NCI-H146 (cell line): ENCODE data around the gene ZNF536.
"Not testable (repeated sequence)": the region's sequence is repeated elsewhere in the genome, so short reads cannot be mapped to it uniquely, and the experiment has no call there.

Experiments
- DNase-seq: peaks from one replicate; lab custom pipeline; 2025; lab: John Stamatoyannopoulos, UW

The ZNF536 gene

DNA sequence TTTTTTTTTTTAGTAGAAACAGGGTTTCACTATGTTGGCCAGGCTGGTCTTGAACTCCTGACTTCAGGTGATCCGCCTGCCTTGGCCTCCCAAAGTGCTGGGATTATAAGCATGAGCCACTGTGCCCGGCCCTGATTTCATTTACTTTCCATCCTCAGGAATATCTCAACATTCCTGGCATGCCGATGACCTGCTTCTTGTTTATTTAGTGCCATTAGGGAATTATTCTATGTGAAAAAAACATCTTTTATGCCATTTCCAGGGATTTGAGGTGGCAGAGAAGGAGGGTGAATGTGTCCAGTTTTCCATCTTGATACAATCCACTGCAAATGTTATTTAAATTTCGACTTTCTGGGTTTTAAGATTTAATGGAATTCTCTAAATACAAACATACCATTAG is 45.0 kb downstream of the ZNF536 start:
- not testable (repeated sequence) for DNase-seq

DNA sequence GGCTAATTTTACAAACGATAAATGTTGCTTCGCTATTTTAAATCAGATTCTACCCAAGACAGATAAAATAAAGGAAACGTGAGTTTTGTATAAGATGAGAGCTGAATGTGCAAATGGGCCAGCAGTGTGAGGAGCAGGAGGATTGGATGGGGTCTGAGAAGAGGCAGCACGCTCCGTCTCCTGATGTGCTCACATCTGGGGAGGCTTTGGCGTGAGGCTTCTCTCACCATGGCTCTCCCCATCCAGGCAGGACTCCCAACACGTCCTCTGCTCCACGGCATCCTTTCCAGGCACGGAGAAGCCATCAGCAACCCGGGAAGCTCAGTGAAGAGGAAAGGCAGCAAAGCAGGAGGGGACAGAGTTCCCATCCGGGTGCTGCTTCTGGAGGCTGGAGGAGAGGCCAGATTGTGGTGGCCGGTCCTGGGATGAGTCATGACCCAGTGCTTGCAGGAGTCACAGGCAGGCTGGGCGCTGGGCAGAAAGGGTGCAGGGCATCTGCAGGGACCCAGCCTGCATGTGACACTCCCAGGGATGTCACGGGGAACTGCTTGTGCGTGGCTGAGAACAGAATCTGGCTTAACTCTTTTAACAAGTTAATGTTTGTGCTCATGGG is 47.5 kb downstream of the ZNF536 start:
- no peak for DNase-seq

DNA sequence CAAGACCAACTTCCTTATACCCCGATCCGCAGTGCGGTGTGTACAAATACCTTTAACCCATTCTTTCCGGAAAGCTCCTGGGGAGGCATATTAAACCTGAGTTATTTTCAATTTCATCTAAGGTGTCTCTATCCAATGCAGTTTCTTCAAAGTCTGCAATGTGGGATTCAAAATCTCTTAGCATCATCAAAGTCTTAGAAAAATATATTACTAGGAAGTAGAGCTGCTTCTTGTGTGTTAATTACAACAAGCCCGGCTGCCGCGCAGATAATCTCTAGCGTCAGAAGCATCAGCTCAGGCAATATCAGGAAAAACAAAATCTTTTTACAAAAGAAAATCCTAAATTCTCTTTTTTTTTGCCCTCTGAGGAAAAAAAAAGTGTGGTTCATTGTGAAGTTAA is 48.1 kb downstream of the ZNF536 start:
- no peak for DNase-seq

DNA sequence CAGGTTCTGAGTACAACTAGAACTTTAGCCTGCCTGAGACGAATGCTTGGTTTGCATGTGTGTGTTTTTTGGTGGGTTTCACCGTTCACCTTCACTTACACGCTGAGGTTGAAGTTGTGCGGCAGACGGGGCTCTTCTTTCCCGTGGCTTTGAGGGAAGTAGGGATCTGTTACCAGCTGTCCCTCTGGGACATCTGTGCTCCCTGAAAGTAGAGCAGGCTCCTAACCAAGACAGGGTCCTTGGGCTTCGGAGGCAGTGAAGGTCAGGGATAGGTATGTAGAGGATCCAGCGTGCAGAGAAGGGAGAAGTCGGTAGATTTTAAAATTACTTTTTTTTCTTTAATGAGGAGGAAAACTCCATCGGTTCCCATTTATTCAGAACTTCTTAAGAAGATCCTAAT is 48.7 kb downstream of the ZNF536 start:
- DNase-seq, result no peak

DNA sequence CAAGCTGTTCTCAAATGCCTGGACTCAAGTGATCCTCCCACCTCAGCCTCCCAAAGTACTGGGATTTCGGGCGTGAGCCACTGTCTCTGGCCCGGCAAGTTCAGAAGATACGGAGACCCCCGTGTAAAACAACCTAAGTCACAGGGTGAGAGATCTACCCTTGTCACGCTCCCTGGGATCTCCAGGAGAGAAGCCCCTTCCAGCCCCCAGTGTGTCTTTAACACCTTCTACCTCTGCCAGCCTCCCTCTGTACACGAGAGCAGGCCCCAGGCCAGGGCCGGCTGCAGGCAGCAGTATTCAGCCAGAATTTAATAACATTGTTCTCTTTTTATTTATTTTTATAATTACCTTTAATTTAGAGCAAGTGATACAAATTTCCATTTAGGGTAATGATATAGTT is 49.4 kb downstream of the ZNF536 start:
- DNase-seq, result no peak

DNA sequence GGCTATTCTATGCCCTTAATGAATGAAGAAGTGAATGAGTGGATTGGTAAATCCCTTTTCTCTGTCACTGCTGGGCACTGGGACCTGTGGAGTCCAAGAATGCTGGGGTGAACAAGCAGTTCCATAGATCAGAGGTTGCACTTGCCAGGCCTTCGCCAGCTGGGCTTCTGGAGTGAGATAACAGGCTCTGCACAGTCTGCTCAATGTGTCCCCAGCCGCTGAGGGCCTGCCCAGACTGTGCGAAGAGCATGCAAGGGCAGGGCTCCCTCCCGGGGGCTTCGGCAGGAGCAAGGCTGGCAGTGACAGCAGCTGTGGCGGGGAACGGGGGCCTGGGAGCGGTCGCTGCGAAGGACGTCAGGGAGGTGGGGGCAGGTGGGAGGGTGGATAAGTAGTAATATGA is 51.3 kb downstream of the ZNF536 start:
- DNase-seq, result no peak

DNA sequence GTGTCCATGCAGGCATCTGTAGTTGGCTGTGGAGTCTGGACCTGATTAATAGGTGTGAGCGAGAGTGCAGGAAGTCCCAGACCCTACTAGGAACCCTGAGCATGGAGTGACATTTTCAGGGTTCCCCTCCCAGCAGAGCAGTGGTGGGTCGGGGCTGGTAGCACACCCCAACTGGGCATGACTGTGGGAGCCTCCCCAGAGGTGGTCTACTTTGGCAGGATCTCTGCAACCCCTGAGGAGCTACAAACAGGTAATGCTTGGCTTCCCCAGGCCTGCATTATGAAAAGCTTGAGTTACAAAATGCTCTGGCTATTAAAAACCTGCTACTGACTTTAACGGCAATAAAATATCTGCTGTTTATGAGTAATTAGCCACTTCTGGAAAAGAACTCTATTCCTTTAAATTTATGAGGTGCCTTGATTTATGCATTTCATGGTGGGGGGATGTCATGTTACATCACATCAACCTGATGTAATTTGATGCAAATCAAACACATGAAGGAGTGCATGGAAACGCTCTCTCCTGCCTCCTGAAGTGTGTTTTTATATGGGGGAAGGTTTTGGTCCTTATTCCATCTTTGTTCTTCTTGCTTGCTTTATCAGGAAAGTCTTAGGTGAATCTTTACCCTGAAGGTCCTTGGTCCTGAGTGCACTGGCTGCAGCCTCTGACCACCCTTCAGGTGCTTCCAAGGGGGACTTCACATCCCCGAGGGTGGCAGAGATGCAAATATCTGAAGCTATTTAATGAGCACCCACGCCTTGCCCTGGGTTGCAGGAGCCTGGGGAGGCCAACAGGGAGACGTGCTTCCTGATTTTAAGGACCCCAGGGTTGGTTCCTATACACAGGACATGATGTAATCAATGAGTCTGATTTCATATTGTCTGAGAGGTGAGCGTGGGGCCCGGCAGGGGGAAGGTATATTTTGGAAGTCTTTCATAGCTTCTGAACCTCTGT is 54.0 kb downstream of the ZNF536 start:
- DNase-seq, result no peak

DNA sequence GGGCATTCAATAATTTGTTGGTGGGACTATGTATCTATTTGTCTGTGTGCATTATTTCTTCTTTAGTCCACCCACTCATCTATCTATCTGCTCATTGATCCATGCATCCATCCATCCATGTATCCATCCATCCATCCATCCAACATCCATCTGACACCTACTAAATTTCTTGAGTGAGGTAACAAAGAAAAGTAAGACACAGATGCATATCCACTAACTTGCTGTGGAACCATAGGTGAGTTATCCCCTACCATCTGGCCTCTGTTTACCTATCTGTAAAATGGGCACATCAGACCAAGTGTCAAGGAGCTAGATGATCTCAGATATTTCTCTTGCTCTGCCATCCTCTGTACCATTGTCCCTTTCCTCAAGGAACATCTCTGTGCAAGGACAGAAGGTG is 54.7 kb downstream of the ZNF536 start:
- no peak for DNase-seq

DNA sequence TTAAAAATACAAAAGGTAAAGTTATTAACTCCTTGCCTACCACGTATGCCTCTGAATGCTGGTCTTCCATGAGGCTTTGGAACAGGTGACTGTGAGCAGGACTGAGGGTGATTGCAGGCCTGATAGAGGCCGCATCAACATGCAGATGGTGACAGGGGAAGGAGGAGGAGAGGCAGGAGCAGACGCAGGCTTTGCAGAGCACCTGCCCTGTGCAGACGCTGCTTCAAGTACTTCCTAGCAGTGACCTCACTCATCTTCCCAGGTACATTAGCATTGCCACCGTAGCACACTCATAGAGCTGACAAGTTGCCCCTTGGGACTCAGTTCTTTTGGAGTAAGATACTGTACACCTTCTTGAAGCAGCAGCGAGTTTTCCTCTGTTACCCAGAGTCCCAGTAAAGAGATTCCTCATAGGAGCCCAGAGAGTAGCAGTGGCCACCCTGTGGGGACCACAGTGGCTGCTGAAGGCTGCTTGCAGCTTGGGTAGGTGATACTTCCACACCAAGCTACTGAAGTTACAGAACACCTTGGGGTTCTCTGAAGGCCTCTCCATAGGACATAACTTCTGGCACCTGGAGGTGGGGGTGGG is 56.0 kb downstream of the ZNF536 start:
- no peak for DNase-seq

DNA sequence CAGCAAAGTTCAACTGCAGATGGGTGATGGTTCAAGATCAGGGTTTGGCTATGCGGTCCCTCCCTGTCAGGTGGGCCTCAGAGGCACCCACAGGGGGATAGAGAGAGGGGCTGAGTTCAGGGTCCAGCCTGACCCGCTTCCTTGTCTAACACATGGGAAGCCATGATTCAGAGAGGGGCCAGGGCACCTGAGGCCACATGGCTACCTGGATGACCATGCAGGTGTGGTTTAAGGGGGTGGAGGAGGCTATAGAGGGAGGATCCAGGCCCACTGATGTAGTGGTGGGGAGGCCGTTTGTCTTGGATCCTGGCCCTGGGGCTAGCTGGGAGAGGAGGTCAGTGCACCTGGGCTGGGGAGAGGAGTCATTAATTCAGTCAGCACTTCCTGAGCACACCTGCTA is 56.7 kb downstream of the ZNF536 start:
- DNase-seq, result no peak

DNA sequence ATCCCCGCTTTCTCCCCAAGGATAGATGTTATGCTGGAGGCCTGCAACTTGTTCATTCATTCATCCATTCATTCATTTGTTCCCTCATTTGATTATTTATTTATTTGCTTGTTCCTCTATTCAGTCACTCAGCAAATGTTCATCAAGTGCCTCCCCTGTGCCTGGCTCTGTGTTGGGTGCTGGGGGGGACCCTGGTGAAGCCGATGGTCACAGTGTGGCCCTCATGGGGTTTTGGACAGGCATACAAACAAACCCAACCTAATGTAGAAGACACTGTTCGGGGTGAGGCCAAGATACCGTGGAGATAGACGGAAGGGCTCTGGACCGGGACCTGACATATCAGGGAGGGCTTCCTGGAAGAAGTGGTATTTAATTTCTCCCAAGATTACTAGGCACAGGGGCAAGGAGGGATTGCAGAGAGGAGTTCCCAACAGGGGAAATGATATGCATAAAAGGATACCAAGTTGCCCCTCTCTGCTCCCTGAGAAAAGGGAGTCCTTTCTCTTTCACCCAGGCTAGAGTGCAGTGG is 58.1 kb downstream of the ZNF536 start:
- DNase-seq, result no peak

DNA sequence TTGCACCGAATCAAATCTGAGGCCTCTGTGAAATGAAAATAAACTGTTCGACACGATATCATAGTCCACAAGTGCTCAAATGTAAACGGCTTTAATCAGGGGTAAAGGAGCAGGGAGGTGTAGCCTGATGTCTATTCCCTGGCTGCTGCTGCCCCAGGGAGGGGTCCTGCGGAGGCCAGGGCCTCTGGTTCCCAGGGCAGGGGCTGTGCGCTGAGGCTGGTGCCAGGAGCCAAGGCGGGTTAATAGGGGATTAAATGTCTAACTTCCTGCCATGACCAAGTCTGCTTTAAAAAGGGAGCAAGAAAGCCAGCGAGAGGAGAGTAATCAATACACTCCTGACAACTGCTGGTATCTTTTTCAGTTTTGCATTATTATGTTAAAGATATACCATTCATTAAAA is 59.4 kb downstream of the ZNF536 start:
- DNase-seq, result no peak

DNA sequence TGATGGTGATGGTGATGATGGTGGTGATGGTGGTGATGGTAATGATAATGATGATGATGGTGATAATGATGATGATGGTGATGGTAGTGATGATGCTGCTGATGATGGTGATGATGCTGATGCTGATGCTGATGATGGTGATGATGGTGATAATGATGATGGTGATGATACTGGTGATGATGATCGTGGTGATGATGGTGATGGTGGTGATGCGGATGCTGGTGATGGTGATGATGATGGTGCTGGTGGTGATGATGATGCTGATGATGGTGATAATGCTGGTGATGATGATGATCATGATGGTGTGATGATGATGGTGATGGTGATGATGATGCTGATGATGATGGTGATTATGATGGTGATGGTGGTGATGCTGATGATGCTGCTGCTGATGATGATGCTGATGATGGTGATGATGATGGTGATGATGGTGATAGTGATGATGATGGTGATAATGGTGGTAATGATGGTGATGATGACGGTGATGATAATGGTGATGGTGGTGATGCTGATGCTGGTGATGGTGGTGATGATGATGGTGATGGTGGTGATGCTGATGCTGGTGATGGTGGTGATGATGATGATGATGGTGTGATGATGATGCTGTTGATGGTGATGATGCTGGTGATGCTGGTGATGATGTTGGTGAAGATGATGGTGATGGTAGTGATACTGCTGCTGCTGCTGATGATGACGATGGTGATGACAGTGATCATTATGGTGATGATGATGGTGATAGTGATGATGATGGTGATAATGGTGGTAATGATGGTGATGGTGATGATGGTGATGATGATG is 62.8 kb downstream of the ZNF536 start:
- no peak for DNase-seq

DNA sequence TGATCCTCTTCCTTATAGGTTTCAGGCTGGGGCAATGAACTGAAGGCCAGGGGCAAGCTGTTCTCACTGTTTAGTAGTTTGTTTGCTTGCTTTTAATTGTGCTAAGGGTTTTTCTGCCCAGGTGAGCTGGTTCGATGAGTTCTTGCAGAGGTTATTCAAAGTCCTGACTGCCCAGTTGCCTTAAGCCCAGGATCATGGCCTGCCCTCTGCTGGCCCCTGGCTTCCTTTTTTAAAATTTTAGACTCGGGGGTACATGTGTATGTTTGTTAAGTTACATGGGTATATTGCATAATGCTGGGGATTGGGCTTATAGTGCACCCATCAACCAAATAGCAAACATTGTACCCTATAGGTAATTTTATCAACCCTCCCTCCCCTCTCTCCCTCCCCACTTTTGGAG is 65.7 kb downstream of the ZNF536 start:
- no peak for DNase-seq

DNA sequence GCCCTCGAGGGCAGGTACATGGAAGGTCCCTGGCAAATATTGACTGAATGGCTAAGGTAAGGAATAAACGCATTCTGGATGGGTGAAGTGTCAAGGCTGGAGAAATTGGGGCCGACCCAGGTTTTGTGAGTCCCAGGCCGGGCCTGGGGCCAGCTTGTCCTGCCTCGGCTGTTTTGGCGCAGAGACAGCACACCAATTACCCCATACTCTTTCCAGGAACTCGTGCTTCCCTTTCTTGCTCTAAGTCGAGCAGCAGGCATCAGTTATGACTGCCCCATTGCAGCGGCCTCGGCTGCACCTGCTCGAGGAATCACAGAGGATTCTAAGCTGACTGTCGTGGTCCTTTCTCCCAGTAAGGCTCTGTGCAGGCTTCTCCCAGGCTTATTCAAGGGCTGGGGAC is 67.1 kb downstream of the ZNF536 start:
- no peak for DNase-seq

DNA sequence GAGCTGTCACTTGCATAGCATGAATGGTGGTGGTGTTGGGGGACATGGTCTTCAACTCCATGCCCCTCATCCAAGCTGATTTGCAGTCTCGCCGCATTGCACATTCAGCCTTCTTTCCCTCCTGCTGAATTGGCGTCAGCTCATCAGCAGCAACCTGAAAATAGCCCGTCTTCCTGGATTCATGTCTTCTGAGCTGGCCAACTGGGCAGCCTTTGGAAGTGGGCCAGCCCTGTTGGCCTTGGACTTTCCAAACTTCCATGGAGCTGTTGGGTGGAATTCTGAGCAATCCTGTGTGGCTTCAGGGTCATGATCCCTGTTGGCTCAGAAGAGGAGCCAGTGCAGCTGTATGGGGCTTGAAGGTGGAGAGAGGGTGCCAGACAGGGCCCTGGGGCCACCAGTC is 68.8 kb downstream of the ZNF536 start:
- DNase-seq, result no peak

DNA sequence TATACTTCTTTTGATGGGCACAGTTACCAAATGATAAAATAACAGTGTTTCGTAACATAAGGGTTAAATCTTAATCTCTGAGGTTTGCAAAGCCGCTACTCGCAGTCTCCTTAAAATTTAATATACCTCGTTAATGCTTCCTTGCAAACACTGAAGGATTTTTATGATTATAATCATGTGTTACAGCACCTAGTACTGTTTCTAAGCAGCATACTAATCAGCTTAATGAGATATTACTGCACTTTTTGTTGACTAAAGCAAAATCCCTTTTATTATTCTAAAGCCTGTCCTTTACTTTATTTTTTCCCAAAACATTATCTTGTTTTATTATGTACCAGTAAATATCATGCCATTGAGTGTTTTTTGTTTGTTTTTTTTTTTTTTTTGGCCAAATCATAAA is 70.5 kb downstream of the ZNF536 start:
- DNase-seq, result no peak

DNA sequence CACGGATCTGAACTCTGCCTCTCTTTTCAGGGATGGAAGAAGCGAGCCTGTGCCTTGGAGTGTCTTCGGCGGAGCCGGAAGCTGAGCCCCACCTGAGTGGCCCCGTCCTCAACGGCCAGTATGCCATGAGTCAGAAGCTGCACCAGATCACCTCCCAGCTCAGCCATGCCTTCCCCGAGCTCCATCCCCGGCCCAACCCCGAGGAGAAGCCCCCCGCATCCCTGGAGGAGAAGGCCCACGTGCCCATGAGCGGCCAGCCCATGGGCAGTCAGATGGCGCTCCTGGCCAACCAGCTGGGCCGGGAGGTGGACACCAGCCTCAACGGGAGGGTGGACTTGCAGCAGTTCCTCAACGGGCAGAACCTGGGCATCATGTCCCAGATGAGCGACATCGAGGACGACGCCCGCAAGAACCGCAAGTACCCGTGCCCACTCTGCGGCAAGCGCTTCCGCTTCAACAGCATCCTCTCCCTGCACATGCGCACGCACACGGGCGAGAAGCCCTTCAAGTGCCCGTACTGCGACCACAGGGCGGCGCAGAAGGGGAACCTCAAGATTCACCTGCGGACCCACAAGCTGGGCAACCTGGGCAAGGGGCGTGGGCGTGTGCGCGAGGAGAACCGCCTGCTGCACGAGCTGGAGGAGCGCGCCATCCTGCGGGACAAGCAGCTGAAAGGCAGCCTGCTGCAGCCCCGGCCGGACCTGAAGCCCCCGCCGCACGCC is 71.5 kb downstream of the ZNF536 start:
- DNase-seq, result no peak

DNA sequence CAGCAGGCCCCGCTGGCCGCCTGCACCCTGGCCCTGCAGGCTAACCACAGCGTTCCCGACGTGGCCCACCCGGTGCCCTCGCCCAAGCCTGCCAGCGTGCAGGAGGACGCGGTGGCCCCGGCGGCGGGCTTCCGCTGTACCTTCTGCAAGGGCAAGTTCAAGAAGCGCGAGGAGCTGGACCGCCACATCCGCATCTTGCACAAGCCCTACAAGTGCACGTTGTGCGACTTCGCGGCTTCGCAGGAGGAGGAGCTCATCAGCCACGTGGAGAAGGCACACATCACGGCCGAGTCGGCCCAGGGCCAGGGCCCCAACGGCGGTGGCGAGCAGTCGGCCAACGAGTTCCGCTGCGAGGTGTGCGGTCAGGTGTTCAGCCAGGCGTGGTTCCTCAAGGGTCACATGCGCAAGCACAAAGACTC is 72.1 kb downstream of the ZNF536 start:
- no peak for DNase-seq

DNA sequence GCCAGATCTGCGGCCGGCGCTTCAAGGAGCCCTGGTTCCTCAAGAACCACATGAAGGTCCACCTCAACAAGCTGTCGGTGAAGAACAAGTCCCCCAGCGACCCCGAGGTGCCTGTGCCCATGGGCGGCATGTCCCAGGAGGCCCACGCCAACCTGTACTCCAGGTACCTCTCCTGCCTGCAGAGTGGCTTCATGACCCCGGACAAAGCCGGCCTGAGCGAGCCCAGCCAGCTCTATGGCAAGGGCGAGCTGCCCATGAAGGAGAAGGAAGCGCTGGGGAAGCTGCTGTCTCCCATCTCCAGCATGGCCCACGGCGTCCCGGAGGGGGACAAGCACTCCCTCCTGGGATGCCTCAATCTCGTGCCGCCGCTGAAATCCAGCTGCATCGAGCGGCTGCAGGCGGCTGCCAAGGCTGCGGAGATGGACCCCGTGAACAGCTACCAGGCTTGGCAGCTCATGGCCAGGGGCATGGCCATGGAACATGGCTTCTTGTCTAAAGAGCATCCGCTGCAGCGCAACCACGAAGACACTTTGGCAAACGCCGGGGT is 72.6 kb downstream of the ZNF536 start:
- no peak for DNase-seq

DNA sequence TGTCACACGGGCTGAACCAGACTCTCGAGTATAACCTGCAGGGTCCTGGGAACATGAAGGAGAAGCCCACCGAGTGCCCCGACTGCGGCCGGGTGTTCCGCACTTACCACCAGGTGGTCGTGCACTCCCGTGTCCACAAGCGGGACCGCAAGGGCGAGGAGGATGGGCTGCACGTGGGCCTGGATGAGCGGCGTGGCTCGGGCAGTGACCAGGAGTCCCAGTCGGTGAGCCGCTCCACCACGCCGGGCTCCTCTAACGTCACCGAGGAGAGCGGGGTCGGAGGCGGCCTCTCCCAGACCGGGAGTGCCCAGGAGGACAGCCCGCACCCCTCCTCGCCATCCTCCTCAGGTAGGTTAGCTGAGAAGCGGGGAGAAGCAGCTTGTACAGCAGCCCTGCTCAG is 73.2 kb downstream of the ZNF536 start:
- DNase-seq, result no peak
